H1 (cell line): Measurements from ENCODE around the gene RBCK1. TPM values are rescaled to one million over a fixed set of nuclear protein-coding genes. Genes with fewer than 3 reads are reported as not detected.

Source experiments
- CTCF ChIA-PET: fragments of 300-600 bp; sonication (Branson Sonifier 250); formaldehyde crosslinking; loops from one replicate; lab custom pipeline; 2021; ENCODE audit not compliant: partially characterized antibody; lab: Charles Lee
- POLR2A ChIA-PET: fragments of 300-600 bp; sonication (Branson Sonifier 250); formaldehyde crosslinking; loops from one replicate; lab custom pipeline; 2021; ENCODE audit warnings: inconsistent platforms; ENCODE audit not compliant: partially characterized antibody; lab: Charles Lee
- DNase-seq, 2 experiments: peaks; one replicate each; pipeline versions ENCODE4 v3.0.0 to v3.0.0-alpha.2; 2010 to 2022; ENCODE audit warnings: low spot score in 2 of 2, low read depth in 1 of 2, mixed read lengths in 1 of 2
- FAIRE-seq: peaks from 2 replicates; lab custom pipeline; 2011; peaks lifted over from hg19 to GRCh38; lab: Jason Lieb, UNC
- H2AFZ ChIP-seq: 2 replicates; pipeline ENCODE4 v1.8.1; 2012; ENCODE audit warnings: low read length, inconsistent platforms
- H2AK5ac ChIP-seq: 2 replicates; pipeline ENCODE4 v1.6.1; 2013; ENCODE audit warnings: low read depth, low read length
- H2BK120ac ChIP-seq: replicated peaks from 2 replicates; pipeline ENCODE3; 2013; ENCODE audit warnings: low read depth, low read length, inconsistent platforms
- H2BK12ac ChIP-seq: 2 replicates; pipeline ENCODE4 v1.6.1; 2013; ENCODE audit warnings: low read depth, low read length
- H2BK15ac ChIP-seq: 2 replicates; pipeline ENCODE4 v1.6.1; 2013; ENCODE audit warnings: low read length
- H2BK20ac ChIP-seq: 2 replicates; pipeline ENCODE4 v1.6.1; 2013; ENCODE audit warnings: low read length
- H2BK5ac ChIP-seq: 2 replicates; pipeline ENCODE4 v1.6.1; 2013; ENCODE audit warnings: low read depth, low read length
- H3K14ac ChIP-seq: 2 replicates; pipeline ENCODE4 v1.6.1; 2013; ENCODE audit warnings: inconsistent platforms; ENCODE audit not compliant: insufficient read length
- H3K18ac ChIP-seq: 2 replicates; pipeline ENCODE4 v1.6.1; 2013; ENCODE audit warnings: low read length; ENCODE audit errors: extremely low read depth
- H3K23ac ChIP-seq: 2 replicates; pipeline ENCODE4 v1.6.1; 2013; ENCODE audit warnings: inconsistent platforms; ENCODE audit not compliant: insufficient read length
- H3K23me2 ChIP-seq: 2 replicates; pipeline ENCODE4 v1.6.1; 2013; ENCODE audit warnings: low read depth, low read length
- H3K27ac ChIP-seq: 2 replicates; pipeline ENCODE4 v1.6.1; 2011; ENCODE audit warnings: low read depth, low read length, inconsistent platforms
- H3K27me3 ChIP-seq, 4 experiments: replicated peaks in 1 of 4; 1 replicate in 1 of 4; 2 replicates in 3 of 4; pipeline versions ENCODE4 v1.6.1 to v1.8.1; 2011 to 2013; ENCODE audit warnings: low read length in 3 of 4, mild to moderate bottlenecking in 3 of 4, inconsistent platforms in 2 of 4, mixed read lengths in 2 of 4, moderate library complexity in 1 of 4; ENCODE audit not compliant: control insufficient read depth in 3 of 4, insufficient read depth in 3 of 4; ENCODE audit errors: extremely low read depth in 1 of 4
- H3K36me3 ChIP-seq, 4 experiments: 2 replicates each; pipeline versions ENCODE4 v1.6.1 to v1.8.1; 2011 to 2013; ENCODE audit warnings: mild to moderate bottlenecking in 4 of 4, low read length in 3 of 4, moderate library complexity in 2 of 4, control low read depth in 1 of 4, inconsistent platforms in 1 of 4; ENCODE audit not compliant: insufficient read depth in 4 of 4, control insufficient read depth in 2 of 4
- H3K4ac ChIP-seq: replicated peaks from 2 replicates; pipeline ENCODE3; 2013; ENCODE audit warnings: low read length, low read depth, mixed read lengths, inconsistent platforms; ENCODE audit not compliant: insufficient read length
- H3K4me1 ChIP-seq, 4 experiments: replicated peaks in 1 of 4; 1 replicate in 1 of 4; 2 replicates in 3 of 4; pipeline versions ENCODE4 v1.6.1 to v1.8.1; 2011 to 2013; ENCODE audit warnings: low read length in 3 of 4, inconsistent platforms in 2 of 4, mixed read lengths in 1 of 4; ENCODE audit not compliant: insufficient read depth in 4 of 4, control insufficient read depth in 3 of 4
- H3K4me2 ChIP-seq, 2 experiments: 2 replicates each; pipeline versions ENCODE4 v1.6.1 to v1.8.1; 2011 to 2013; ENCODE audit warnings: low read depth in 2 of 2, low read length in 2 of 2, control low read depth in 1 of 2, inconsistent platforms in 1 of 2, mild to moderate bottlenecking in 1 of 2; ENCODE audit not compliant: insufficient read depth in 1 of 2
- H3K4me3 ChIP-seq, 4 experiments: fragments of 200-600, 300-600 bp in 1 of 4; sonication (generic), shearing (Covaris generic), sonication (Bioruptor Twin) in 1 of 4; 2 replicates each; pipeline versions ENCODE4 v1.5.1 to v1.8.1; 2011 to 2016; ENCODE audit warnings: low read length in 4 of 4, low read depth in 3 of 4, control low read depth in 2 of 4, inconsistent platforms in 2 of 4, mild to moderate bottlenecking in 2 of 4, mixed read lengths in 1 of 4, moderate library complexity in 1 of 4; ENCODE audit not compliant: insufficient read depth in 2 of 4; ENCODE audit errors: extremely low read depth in 1 of 4
- H3K56ac ChIP-seq: replicated peaks from 2 replicates; pipeline ENCODE3; 2013; ENCODE audit warnings: low read depth, mild to moderate bottlenecking, mixed read lengths, low read length, inconsistent platforms; ENCODE audit not compliant: insufficient read length
- H3K79me1 ChIP-seq: 2 replicates; pipeline ENCODE4 v1.6.1; 2013; ENCODE audit warnings: low read depth, low read length, control low read depth
- H3K79me2 ChIP-seq, 2 experiments: 2 replicates each; pipeline versions ENCODE4 v1.6.1 to v1.8.1; 2012 to 2013; ENCODE audit warnings: low read length in 2 of 2, mild to moderate bottlenecking in 2 of 2, inconsistent platforms in 1 of 2; ENCODE audit not compliant: insufficient read depth in 2 of 2, control insufficient read depth in 1 of 2
- H3K9ac ChIP-seq, 4 experiments: replicated peaks in 1 of 4; 1 replicate in 1 of 4; 2 replicates in 3 of 4; pipeline versions ENCODE4 v1.6.1 to v1.8.1; 2011 to 2013; ENCODE audit warnings: low read depth in 3 of 4, low read length in 3 of 4, control low read depth in 2 of 4, mild to moderate bottlenecking in 2 of 4, moderate library complexity in 2 of 4, inconsistent platforms in 1 of 4; ENCODE audit errors: extremely low read depth in 1 of 4
- H3K9me3 ChIP-seq, 2 experiments: 2 replicates each; pipeline versions ENCODE4 v1.6.1 to v1.8.1; 2012 to 2013; ENCODE audit warnings: mild to moderate bottlenecking in 2 of 2, moderate library complexity in 2 of 2, control low read depth in 1 of 2, inconsistent platforms in 1 of 2, low read depth in 1 of 2, low read length in 1 of 2, mixed read lengths in 1 of 2; ENCODE audit not compliant: insufficient read depth in 2 of 2
- H4K20me1 ChIP-seq, 2 experiments: replicated peaks in 1 of 2; 2 replicates each; pipeline versions ENCODE3 to v1.8.1; 2011 to 2013; ENCODE audit warnings: inconsistent platforms in 2 of 2, low read length in 2 of 2, mild to moderate bottlenecking in 1 of 2; ENCODE audit not compliant: insufficient read depth in 2 of 2, control insufficient read depth in 1 of 2
- H4K5ac ChIP-seq: 2 replicates; pipeline ENCODE4 v1.6.1; 2013; ENCODE audit warnings: low read length, low read depth, mixed read lengths, inconsistent platforms; ENCODE audit not compliant: insufficient read length
- H4K8ac ChIP-seq: 2 replicates; pipeline ENCODE4 v1.8.0; 2013; ENCODE audit warnings: mild to moderate bottlenecking, moderate library complexity, low read length, inconsistent platforms; ENCODE audit not compliant: insufficient read depth; ENCODE audit errors: extremely low read depth
- H4K91ac ChIP-seq: replicated peaks from 2 replicates; pipeline ENCODE3; 2013; ENCODE audit warnings: low read length, mixed read lengths, inconsistent platforms; ENCODE audit not compliant: insufficient read length
- POLR2A ChIP-seq, 2 experiments: IDR thresholded peaks; 1 replicate in 1 of 2; 2 replicates in 1 of 2; pipeline ENCODE4 v1.6.1; 2011; ENCODE audit warnings: low read depth in 2 of 2, low read length in 2 of 2, mild to moderate bottlenecking in 2 of 2; ENCODE audit errors: control extremely low read depth in 1 of 2
- POLR2AphosphoS5 ChIP-seq: IDR thresholded peaks from 2 replicates; pipeline ENCODE4 v1.6.1; 2011; ENCODE audit warnings: low read depth, low read length
- WGBS, 2 experiments: shearing (Covaris generic) in 1 of 2; methylation state at CpG; one replicate each; pipeline versions ENCODE4 v1.1.6 to v1.1.7; 2013 to 2015; ENCODE audit warnings: low lambda C conversion rate in 2 of 2, mixed read lengths in 2 of 2, inconsistent platforms in 1 of 2, low coverage in 1 of 2, missing lambda C conversion rate in 1 of 2; ENCODE audit not compliant: insufficient replicate concordance in 2 of 2, insufficient coverage in 1 of 2, insufficient read length in 1 of 2; ENCODE audit errors: extremely low coverage in 1 of 2, missing lambda C conversion rate in 1 of 2; 5-methylcytosine and 5-hydroxymethylcytosine counted together
- polyA plus RNA-seq, 7 experiments: library from polyadenylated mRNA; depleted of rRNA in 3 of 7; stranded (reverse) in 5 of 7; unstranded in 2 of 7; fragments of >200 nt in 5 of 7; fragments of 200-250 nt in 2 of 7; gene quantifications; 1 replicate in 5 of 7; 2 replicates in 1 of 7; 4 replicates in 1 of 7; pipeline versions ENCODE4 v1.2.1 to v1.2.3, GENCODE V29; 2011 to 2013; ENCODE audit warnings: missing spikeins in 2 of 7, mixed read lengths in 2 of 7
- total RNA-seq: library from RNA; stranded (reverse); fragmentation: NEBNext Ultra II Directional; extraction: Animal tissue kit (Norgen Biotek cat#: 25700); gene quantifications from 2 replicates; pipeline ENCODE4 v1.2.1, GENCODE V29; 2021

The RBCK1 gene
- total and polyA plus RNA-seq, 2 of the 8 experiments (the other 6 are each of a cell fraction or from before 2014, with no cell fraction given), result 43.1 to 54.7 TPM

DNA sequence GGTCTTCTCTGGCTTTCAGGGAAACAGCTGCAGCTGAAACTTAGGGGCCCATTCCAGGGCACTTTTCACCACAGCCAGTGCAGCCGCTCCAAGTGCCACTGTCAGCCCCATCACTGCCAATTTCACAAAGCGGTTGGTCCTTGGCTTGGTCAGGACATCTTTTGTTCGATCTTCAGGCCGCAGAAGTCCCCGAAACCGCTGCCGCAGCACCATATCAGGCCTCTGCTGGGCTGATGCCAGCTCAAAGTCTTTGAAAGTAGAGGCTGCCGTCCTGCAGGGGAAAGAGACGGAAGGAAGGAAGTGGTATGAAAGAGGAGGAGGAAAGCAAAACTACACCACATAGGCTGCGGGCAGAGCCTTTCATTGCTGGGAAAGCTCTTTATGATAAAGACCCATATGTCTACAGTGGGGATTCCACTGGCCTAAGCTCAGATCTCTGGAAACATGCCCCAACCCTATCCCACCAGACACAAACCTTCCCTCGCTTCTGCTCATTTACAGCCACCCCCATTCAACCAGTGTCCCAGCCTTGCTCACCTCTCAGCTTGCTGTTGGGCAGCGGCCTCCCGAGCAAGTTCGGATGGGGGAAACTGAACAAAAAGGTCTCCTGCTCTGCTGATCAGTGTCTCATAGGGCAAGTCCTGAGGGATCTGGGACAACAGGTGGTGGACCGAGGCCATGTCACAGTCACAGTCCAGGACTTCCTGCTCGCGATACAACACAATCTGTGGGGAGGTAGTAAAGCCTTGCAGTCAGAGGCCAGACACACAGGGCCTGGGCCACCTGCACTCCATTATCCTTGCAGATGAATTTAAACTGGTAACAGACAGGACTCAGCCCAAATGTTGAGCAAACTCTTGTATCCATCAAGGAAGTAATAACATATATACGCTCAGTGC is 30.7 kb downstream of the RBCK1 start:
- H4K20me1 ChIP-seq, result peaks cover 0 to 18% of the 10 kb centered on the region in 2 experiments

More for the DNA sequence above, 30.7 kb downstream of the RBCK1 start:
- no peaks in the 10 kb centered on the region for H3K9me3 ChIP-seq
- H2BK120ac ChIP-seq, result no peak overlapping the region
- H2AFZ ChIP-seq, result no peak overlapping the region
- no peak overlapping the region for H2BK5ac ChIP-seq
- H2BK12ac ChIP-seq, result no peak overlapping the region
- CTCF ChIA-PET, result interaction anchor here (0.6 to 1.4 kb wide), 5 partner anchors 9 to 89 kb away, joined by 3 to 5 read pairs (median 3); no protein-coding TSS in a partner anchor
- H3K79me2 ChIP-seq, result no peaks in the 10 kb centered on the region
- TF ChIP-seq POLR2AphosphoS5, result no peak
- no peak for TF ChIP-seq POLR2A (IDR thresholded peaks at IDR 0.05; ENCODE audit: control extremely low read depth in 1 of 2, low read depth in 2 of 2, low read length in 2 of 2)
- DNase-seq (no peak), FAIRE-seq (no peak)
- H4K8ac ChIP-seq, result no peak overlapping the region; the same call in 1 of the 2 replicates
- no peak overlapping the region for H3K4ac ChIP-seq
- H3K4me1 ChIP-seq, result peaks cover 0 to 9% (median 5%) of the 10 kb centered on the region in 4 experiments; a peak in 6 of 7 replicates
- 92% methylated on average over 18 of the region's 18 CpGs; no CpG with 5 or more reads in 1 of the 2 experiments for WGBS, 2 experiments
- no peak overlapping the region for H2AK5ac ChIP-seq
- no peak overlapping the region for H3K23ac ChIP-seq
- H3K9ac ChIP-seq, result no peak overlapping the region
- no peak overlapping the region for H3K14ac ChIP-seq
- no peak overlapping the region for H4K5ac ChIP-seq
- no peaks in the 10 kb centered on the region for H3K23me2 ChIP-seq
- H3K18ac ChIP-seq, result no peak overlapping the region
- no peak overlapping the region for H3K27ac ChIP-seq
- no peaks in the 10 kb centered on the region for H3K79me1 ChIP-seq
- no peak overlapping the region for H2BK20ac ChIP-seq
- POLR2A ChIA-PET, result interaction anchor here (1.0 to 1.5 kb wide), 2 partner anchors 18 to 58 kb away, joined by 3 to 4 read pairs; partner anchors contain the start of gene TRIB3
- no peak overlapping the region for H3K4me2 ChIP-seq
- H3K4me3 ChIP-seq, result no peak overlapping the region
- no peak overlapping the region for H2BK15ac ChIP-seq
- no peak overlapping the region for H3K56ac ChIP-seq
- peaks cover 22 to 67% (median 39%) of the 10 kb centered on the region in 4 experiments; a peak in 7 of 8 replicates for H3K36me3 ChIP-seq
- peaks cover 0 to 11% (median under 1%) of the 10 kb centered on the region in 4 experiments; a peak in 4 of 7 replicates for H3K27me3 ChIP-seq
- H4K91ac ChIP-seq, result no peak overlapping the region
